GM18867 (cell line): Measurements from ENCODE around the gene NEURL1.

ENCODE experiments used
- ATAC-seq: cut with Tn5 transposase; IDR thresholded peaks from one replicate; pipeline ENCODE4 v1.9.1; 2021; ENCODE audit warnings: mild to moderate bottlenecking, moderate library complexity; ENCODE audit not compliant: unreplicated experiment

The NEURL1 gene

GRCh38 chr10:103559776-103560175 is 66.3 kb downstream of the NEURL1 start:
- no peak for ATAC-seq

GRCh38 chr10:103560886-103561285 is 67.4 kb downstream of the NEURL1 start:
- ATAC-seq, result no peak

DNA sequence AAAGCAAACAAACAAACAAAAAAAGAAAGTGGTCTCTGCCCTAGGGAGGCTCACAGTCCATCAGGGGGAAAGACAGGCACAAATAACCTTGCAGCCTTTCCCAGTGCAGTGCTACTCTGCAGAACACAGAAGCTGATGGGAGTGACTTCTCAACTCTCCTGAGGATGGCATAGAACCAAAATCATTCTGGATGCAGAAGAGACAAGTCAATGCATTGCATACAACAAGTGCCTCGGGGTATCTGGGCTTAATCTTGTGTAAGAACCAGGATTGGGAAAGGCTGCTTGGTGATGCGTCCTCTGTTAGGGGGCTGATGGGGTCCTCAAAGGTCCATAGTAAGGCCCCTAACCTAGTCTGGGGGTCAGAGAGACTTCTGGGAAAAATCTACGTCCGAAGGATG is 68.9 kb downstream of the NEURL1 start:
- ATAC-seq, result no peak

DNA sequence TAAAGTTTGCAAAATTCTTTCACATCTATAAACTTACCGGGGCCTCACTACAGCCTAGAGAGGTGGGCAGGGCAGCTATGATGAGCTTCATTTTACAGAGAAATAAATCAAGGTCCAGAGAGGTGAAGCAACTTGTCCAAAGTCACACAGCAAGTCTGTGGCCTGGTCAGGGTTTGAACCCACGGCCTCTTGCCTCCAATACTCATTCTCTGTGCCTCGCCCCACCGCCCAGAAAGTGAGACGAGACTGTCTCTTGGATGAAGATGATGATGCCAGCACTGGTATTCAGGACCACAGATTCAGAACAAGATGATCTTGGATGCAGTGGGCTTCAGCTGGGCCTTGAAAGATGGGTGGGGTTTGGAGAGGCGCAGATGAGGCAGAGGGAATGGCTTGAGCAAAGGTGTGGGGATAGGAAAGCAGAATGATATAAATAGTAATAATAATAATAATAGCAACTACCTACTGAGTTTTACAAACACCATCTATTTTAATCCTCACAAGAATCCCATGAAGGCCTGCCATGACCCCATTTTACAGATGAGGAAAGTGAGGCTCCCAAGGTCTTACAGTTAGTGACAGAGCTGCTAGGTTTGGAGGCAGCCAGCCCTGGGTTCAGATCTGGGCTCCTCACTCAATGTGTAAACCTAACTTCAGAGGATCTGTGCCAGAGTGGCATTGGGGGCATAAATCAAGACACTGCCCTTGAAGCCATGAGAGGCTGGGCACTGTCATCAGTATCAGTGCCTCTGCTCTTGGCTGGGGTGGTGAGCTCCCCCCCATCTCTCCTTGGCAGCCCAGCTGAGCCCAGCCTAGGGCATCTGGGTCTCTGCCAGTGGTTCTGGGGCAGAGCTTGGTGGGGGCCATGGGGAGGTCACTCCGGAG is 70.0 kb downstream of the NEURL1 start:
- ATAC-seq, result no peak

- ATAC-seq, result no peak
Measured at GRCh38 chr10:103564116-103564501, 70.6 kb downstream of the NEURL1 start.

GRCh38 chr10:103564776-103565520 is 71.4 kb downstream of the NEURL1 start:
- ATAC-seq, result no peak

DNA sequence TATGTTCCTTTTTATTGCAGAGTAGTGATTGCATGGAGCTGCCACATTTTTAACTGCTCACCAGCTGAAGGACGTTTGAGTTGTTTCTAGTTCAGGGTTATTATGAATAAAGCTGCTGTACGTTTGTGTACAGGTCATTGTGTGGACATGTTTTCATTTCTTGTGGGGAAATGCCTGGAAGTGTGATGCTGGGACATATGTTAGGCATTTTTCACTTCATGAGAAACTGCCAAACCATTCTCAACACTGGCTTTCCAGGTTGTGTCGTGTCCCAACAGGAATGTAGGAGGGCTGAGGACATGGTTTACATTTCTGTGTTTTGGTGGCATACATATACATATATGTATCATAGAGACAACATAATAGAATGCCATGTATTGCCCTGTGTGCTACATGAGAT is 73.0 kb downstream of the NEURL1 start:
- no peak for ATAC-seq

DNA sequence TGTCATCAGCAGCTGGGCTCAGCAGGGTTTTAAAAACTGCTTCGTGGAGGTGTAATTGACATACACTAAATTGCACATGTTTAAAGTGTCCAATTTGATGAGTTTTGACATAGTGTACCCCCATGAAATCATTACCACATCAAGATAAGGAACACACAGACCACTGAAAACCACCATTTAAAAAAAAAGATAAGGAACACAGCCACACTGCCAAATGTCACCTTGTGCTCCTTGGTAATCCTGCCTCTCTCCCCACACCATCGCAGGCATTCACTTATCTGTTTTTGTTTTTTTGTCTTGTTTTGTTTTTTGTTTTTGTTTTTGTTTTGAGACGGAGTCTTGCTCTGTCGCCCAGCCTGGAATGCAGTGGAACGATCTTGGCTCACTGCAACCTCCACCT is 75.0 kb downstream of the NEURL1 start:
- no peak for ATAC-seq

GRCh38 chr10:103569896-103570295 is 76.4 kb downstream of the NEURL1 start:
- ATAC-seq, result no peak

GRCh38 chr10:103570844-103571655 is 77.5 kb downstream of the NEURL1 start:
- ATAC-seq, result no peak

- no peak for ATAC-seq
Measured at GRCh38 chr10:103571656-103571975, 78.1 kb downstream of the NEURL1 start.

GRCh38 chr10:103572347-103573204 is 79.1 kb downstream of the NEURL1 start:
- ATAC-seq, result no peak

DNA sequence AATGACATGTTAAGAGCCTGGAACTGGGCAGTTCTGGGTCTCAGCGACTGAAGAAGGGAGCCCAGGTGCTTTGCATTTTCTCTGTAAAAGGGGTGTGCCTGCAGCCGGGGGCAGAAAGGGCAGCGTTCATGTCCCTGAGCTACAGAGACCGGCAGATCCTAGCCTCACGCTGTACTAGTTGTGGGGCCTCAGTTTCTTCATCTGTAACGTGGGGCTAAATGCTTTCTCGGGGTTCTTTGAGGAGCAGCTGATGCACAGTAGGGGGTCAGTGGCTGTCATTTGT is 79.6 kb downstream of the NEURL1 start:
- ATAC-seq, result no peak

GRCh38 chr10:103574097-103575061 is 80.9 kb downstream of the NEURL1 start:
- no peak for ATAC-seq

DNA sequence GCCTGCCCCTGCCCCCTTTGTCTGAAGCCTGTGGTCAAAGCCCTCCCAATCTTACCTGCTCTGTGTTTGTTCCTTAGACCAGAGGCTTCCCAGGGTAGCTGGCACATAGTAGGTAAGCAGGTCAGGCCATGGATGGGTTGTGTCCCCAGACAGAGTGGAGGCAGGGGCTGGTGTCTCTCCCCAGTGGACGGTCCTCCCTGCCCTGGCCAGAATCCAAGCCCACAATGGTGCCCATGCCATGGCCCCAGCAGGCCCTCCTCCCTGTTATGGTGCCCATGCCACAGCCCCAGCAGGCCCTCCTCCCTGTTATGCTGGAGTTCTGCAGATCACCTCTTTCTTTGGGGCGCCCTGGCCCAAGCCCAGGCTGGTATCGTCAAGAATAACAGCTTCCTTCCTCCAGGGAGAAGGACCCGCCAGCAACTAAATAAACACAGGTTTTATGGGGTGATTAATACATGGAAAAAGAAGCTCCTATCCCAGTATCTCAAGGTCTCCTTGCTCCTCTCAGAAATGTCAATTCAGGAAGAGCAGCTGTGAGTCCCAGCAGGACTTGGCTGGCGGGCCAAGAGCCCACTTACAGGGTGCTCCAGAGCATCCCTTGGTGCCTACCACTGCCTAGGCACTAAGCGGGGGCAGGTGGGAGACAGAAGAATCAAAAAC is 82.0 kb downstream of the NEURL1 start:
- ATAC-seq, result no peak

GRCh38 chr10:103576076-103576471 is 82.6 kb downstream of the NEURL1 start:
- no peak for ATAC-seq

DNA sequence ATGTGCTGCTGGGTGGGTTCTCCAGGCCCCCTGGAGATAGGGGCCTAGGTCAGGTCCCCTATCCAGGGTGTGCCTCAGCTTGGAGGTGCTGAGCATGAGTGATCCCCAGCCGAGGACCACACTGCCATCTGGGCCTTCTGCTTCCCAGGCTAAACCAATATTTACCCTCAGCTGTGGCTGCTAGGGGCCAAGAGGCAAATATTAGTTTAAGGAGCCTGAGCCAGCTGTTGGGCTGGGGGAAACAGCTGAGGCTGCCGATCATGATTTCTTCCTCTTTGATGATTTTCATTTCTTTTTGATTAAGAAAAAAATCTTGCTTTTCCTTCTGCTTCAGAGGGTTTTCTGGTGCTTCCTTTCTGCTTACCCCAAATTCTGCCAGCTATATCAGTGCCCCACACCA is 83.4 kb downstream of the NEURL1 start:
- ATAC-seq, result no peak

DNA sequence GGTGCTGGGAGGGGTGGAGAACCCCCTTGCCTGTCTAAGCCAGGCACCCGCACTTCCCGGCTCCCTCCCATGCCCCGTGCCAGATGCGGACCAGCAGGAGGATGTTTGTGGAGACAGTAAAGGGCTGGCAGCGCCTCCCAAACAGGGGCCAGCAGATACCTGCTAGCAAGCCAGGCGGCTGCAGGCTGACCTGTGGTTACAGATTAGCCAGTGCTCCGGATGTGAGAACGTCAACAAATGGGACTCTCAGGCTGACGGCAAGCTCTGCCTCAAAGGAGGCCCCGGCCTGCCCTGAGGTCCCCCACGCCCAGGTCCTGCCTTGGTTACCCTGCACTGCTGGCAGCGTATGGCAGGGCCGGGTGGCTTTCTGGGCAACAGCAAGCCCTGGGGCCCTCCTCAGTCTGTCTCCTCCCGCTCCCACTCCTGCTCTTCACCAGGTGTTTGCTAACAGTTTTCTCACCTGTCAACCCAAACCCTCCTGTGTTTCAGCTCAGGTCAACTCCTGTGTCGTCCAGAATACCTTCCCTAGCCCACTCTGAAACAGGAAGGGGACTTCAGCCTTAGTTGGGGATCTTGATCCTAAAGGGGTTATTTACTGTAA is 85.4 kb downstream of the NEURL1 start:
- peak; percentile 75 for ATAC-seq

DNA sequence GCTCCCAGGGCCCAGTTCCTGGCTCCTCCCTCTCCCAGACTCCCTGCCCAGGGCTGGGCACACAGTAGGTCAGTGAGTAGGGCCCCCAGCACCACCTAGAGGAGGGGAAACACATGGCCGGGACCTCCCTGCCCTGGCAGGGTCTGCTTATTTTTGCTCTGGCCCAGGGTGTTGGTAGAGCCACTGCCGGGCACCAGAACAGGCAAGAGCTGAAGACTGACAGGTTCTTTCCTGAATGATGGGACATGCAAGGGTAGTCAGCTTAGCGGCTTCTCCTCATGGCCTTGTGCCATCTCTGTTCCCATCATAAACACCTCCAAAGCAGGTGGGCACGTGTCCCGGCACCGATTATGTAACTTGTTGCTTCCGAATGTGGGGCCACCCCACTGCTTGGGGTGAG is 86.5 kb downstream of the NEURL1 start:
- no peak for ATAC-seq
